Immature natural killer cell (primary cell): ENCODE results near the gene ANKMY1. TPM values are rescaled to one million over a fixed set of nuclear protein-coding genes. Genes with fewer than 3 reads are reported as not detected.
A peak's percentile ranks its signal among the peaks of the same experiment; 100 is the strongest.

Experiments used
- DNase-seq, 3 donors: peaks; one replicate each; pipeline ENCODE4 v3.0.0; 2022; ENCODE audit warnings: mixed read lengths in 1 of 3
- H3K27ac Mint-ChIP-seq, 6 donors: one replicate each; pipeline ENCODE4 v1.8.0; 2020; ENCODE audit warnings: mixed read lengths in 6 of 6, mild to moderate bottlenecking in 5 of 6, inconsistent platforms in 4 of 6, moderate library complexity in 3 of 6
- H3K27me3 Mint-ChIP-seq, 3 donors: one replicate each; pipeline ENCODE4 v1.8.0; 2020 to 2021; ENCODE audit warnings: low read depth in 3 of 3, mild to moderate bottlenecking in 3 of 3, mixed read lengths in 3 of 3, moderate library complexity in 3 of 3, inconsistent platforms in 1 of 3
- H3K36me3 Mint-ChIP-seq, 3 donors: one replicate each; pipeline ENCODE4 v1.8.0; 2020; ENCODE audit warnings: mixed read lengths in 3 of 3, inconsistent platforms in 2 of 3, mild to moderate bottlenecking in 2 of 3
- H3K4me1 Mint-ChIP-seq, 2 donors: one replicate each; pipeline ENCODE4 v1.8.0; 2020; ENCODE audit warnings: inconsistent platforms in 2 of 2, mild to moderate bottlenecking in 2 of 2, mixed read lengths in 2 of 2, moderate library complexity in 1 of 2
- H3K4me3 Mint-ChIP-seq, 5 donors: one replicate each; pipeline ENCODE4 v1.8.0; 2020; ENCODE audit warnings: mild to moderate bottlenecking in 5 of 5, mixed read lengths in 5 of 5, inconsistent platforms in 3 of 5, moderate library complexity in 3 of 5
- H3K9me3 Mint-ChIP-seq, 6 donors: one replicate each; pipeline ENCODE4 v1.8.0; 2020; ENCODE audit warnings: mild to moderate bottlenecking in 6 of 6, mixed read lengths in 6 of 6, inconsistent platforms in 4 of 6, moderate library complexity in 3 of 6
- polyA plus RNA-seq, 3 donors: library from polyadenylated mRNA; unstranded; fragments of 300-500 nt; fragmentation: Illumina TruSeq; gene quantifications; one replicate each; pipeline ENCODE4 v1.2.3, GENCODE V29; 2021

Gene ANKMY1, protein sequence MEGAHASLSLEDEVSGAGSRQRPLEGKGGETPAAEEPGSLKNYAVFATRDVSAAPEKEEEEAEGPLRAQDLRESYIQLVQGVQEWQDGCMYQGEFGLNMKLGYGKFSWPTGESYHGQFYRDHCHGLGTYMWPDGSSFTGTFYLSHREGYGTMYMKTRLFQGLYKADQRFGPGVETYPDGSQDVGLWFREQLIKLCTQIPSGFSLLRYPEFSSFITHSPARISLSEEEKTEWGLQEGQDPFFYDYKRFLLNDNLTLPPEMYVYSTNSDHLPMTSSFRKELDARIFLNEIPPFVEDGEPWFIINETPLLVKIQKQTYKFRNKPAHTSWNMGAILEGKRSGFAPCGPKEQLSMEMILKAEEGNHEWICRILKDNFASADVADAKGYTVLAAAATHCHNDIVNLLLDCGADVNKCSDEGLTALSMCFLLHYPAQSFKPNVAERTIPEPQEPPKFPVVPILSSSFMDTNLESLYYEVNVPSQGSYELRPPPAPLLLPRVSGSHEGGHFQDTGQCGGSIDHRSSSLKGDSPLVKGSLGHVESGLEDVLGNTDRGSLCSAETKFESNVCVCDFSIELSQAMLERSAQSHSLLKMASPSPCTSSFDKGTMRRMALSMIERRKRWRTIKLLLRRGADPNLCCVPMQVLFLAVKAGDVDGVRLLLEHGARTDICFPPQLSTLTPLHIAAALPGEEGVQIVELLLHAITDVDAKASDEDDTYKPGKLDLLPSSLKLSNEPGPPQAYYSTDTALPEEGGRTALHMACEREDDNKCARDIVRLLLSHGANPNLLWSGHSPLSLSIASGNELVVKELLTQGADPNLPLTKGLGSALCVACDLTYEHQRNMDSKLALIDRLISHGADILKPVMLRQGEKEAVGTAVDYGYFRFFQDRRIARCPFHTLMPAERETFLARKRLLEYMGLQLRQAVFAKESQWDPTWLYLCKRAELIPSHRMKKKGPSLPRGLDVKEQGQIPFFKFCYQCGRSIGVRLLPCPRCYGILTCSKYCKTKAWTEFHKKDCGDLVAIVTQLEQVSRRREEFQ
- polyA plus RNA-seq: 10 to 100 TPM in 1 of 3 donors, 1 to 10 TPM in 2; 5.6 to 12.4 (median 7.3) TPM

DNA sequence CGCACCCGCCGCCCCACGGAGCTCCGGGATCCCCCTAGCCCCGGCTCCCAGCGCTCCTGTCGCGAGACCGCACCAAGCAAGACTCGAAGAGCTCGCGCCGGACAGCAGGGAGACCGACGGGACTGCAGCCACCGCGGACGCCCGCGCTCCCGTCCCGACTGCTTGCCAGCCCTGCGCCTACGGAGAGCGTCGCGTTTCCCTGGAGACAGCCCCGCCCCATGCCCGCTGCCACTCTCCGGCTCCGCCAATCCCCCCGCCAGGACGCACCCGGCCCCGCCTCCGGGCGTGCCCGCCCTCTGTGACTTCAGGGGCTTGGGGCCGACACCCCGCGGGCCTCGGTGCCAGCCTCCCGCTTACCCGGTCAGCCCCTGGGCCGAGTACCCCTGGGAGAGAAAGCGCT is at the start of gene ANKMY1:
Gene ANKMY1 (minus strand): TSS at position 181 of the 400 bp plus-strand sequence. CDS start 653 bp downstream, outside the sequence.
- Mint-ChIP-seq H3K27ac (peak within 1 kb of the TSS in 5 of 6 donors; percentile 76 to 95 (median 93)), H3K9me3 (no peaks in the 10 kb centered on the region), H3K4me1 (peaks cover 50 to 53% of the 10 kb centered on the region in 2 donors), H3K36me3 (peaks cover 0 to 5% (median 0%) of the 10 kb centered on the region in 3 donors), H3K27me3 (peaks cover 5 to 9% (median 9%) of the 10 kb centered on the region in 3 donors), H3K4me3 (peak within 1 kb of the TSS; percentile 78 to 89 (median 83))
- DNase-seq: peak; percentile 48 to 58 (median 52)

DNA sequence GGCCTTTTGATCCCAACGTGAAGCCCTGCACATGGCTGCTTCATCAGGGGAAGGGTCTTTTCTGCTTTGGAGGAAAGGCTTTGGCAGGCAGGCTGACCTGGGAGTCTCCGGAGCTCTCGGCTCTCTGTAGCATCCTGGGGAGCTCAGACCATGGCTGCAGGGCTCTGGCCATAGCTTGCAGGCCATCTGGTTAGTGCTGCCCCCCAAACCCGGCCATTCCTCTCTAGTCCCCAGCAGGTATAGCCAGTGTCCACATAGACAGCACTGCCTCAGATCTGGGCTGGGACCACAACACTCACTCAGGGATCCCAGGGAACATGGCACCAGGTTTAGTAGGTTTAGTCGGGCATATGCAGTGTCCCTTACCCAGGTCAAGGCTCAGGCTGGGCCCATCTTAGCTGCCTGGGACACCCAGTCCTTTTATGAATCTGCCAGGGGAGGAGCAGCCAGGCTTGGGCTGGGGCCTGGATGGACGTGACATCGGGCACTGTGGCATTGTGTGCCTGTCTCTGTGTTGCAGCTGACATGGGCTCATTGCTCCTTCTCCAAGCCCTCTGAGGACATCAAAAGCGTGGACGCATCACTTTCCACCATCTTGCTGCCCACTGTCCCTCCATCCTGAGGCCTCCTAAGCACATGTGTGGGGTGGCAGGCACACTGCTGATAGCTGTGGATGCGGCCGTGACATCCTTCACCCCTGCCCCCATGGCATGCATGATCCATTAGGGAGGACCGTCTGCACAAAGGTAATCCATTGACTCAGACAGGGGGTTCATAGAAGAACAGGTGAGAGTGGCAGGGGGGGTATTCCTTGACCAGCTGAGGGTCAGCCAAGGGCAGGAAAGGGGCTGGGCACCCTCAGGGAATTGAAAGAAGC is 48.3 kb upstream of the ANKMY1 start:
- peaks cover 2 to 15% of the 10 kb centered on the region in 2 donors for H3K4me1 Mint-ChIP-seq
- no peak overlapping the region for H3K4me3 Mint-ChIP-seq
- H3K27ac Mint-ChIP-seq: peak overlapping the region in 2 of 6 donors; percentile 14 to 15
- H3K36me3 Mint-ChIP-seq: peaks cover 0 to under 1% (median 0%) of the 10 kb centered on the region in 3 donors
- no peak for DNase-seq
- peaks cover 0 to 1% (median 0%) of the 10 kb centered on the region in 3 donors for H3K27me3 Mint-ChIP-seq
- no peaks in the 10 kb centered on the region for H3K9me3 Mint-ChIP-seq

DNA sequence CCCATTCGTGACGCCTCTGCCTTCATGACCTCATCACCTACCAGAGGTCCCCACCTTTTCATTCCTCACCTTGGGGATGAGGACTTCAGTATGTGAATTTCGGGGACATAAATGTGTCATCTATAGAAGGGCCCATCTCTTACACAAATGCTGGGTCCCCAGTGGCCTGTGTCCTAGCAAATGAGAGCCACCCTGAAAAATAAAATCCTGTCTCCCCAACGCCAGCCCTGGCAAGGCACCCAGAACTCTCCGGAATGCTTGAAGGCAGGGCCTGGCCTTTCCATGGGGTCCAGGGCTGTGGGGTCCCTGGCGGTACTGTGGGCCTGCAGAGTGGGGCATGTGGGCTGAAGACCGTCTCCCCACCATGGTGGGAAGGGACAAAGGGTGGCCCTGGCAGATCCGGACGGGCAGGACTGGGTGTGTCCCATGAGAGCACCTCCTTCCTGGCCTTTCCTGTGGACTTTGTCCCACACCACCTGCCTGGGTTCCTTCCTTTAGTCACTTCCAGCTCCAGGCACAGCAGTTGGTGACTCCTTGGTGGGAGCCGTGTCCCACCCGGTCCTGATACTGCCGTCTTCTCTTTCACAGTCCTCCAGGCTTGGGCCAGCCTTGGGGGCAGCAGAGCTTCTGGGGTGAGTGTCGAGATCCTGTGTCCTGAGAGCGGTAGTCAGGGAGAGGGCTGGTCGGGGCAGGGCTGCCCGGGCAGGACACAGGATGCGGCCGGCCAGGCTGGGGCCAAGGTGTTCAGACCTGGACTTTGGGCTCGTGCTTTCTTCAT is 47.3 kb upstream of the ANKMY1 start:
- no peaks in the 10 kb centered on the region for H3K36me3 Mint-ChIP-seq
- no peak for DNase-seq
- peaks cover 0 to 1% (median 0%) of the 10 kb centered on the region in 3 donors for H3K27me3 Mint-ChIP-seq
- H3K27ac Mint-ChIP-seq: peak overlapping the region in 4 of 6 donors; percentile 21 to 74 (median 28)
- H3K4me1 Mint-ChIP-seq: peaks cover 2 to 15% of the 10 kb centered on the region in 2 donors
- no peaks in the 10 kb centered on the region for H3K9me3 Mint-ChIP-seq
- no peak overlapping the region for H3K4me3 Mint-ChIP-seq

DNA sequence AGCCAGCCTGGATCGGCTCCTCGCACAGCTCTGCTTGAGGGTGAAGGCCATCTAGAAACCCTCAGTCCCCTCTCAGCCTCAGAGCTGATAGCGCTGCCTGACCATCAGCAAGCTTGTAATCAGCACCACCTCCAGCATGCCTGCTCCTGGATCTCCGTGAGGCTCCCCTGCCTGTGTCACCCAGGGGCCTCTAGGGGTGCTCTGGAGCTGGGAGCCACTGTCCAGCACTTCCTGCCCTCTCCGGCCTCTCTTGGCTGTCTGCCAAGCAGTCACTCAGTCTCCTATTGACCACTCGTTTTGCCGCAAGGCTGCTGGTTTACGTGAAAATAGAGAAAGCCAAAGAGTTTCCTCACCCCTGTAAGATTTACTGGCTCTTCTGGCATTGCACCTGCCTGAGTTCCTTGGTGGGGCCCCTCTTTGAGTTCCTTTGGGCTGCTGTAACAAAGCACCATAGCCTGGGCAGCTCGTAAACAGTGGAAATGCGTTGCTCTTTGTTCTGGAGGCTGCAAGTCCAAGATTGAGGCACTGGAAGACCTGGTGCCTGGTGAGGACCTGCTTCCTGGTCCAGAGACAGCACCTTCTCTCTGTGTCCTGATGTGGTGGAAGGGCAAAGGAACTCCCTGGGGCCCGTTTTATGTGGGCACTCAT is 46.6 kb upstream of the ANKMY1 start:
- Mint-ChIP-seq H3K4me3 (no peak overlapping the region), H3K4me1 (peaks cover 2 to 15% of the 10 kb centered on the region in 2 donors), H3K9me3 (no peaks in the 10 kb centered on the region), H3K36me3 (no peaks in the 10 kb centered on the region), H3K27me3 (peaks cover 0 to 2% (median 0%) of the 10 kb centered on the region in 3 donors), H3K27ac (peak overlapping the region in 4 of 6 donors; percentile 21 to 74 (median 28))
- DNase-seq: no peak

DNA sequence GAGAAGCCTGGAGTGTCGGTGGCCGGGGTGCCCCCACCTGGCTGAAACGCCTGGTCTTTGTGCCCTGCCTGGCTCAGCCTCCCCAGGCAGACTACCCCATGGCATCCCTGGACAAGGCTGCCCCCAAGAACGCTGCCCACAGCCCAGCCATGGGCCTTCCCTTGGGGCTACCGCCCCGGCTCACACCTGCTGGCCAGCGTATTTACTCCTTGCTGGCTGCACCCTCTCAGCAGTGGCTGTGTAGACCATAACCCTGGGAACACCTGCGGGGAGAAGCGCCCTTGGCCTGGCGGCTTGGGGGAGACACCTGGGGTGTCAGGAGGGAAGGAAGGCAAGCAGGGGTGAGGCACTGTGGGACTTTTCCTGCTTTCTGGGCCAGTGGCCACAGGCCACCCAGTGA is 46.1 kb upstream of the ANKMY1 start:
- Mint-ChIP-seq H3K4me3 (no peak overlapping the region), H3K36me3 (no peaks in the 10 kb centered on the region), H3K27me3 (peaks cover 0 to 2% (median 0%) of the 10 kb centered on the region in 3 donors), H3K9me3 (no peaks in the 10 kb centered on the region), H3K4me1 (peaks cover 2 to 9% of the 10 kb centered on the region in 2 donors), H3K27ac (no peak overlapping the region)
- DNase-seq: no peak

DNA sequence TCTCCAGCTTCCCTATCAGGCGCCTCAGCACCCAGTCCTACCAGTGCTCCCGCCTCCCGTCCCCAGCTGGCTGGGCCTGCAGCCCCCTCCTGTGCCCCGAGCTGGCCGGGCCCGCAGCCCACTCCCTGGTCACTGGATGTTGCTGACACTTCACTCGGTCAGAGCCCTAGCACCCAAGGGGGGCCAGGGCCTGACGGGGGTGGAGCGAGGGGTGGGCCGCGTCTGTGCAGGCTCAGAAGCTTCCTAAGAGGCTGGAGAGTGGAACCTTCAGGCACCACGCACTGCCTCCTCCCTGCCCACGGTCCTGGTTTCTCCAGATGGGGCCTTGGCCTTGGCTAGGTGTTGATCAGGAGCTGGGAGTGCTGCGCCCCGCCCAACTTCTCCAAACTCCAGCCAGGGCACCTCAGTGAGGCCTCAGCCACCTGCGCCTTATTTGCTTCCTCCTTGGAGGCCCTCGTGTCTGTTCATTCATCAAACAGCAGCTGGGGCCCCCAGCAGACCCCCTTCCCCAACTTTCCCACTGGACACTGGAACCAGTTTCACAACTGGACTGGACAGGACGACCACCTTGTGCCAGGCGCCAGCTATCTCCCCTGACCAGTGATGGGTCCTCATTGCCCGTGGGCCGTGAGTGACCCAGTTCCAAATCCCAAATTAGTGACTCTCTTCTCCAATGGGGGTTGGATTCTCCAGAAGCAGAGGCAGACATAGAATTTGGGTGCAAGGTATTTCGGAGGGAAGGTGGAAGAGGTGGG is 45.5 kb upstream of the ANKMY1 start:
- H3K4me3 Mint-ChIP-seq: no peak overlapping the region
- DNase-seq: no peak
- no peak overlapping the region for H3K27ac Mint-ChIP-seq
- no peaks in the 10 kb centered on the region for H3K9me3 Mint-ChIP-seq
- H3K27me3 Mint-ChIP-seq: peaks cover 0 to 2% (median 0%) of the 10 kb centered on the region in 3 donors
- peaks cover 2 to 7% of the 10 kb centered on the region in 2 donors for H3K4me1 Mint-ChIP-seq
- H3K36me3 Mint-ChIP-seq: no peaks in the 10 kb centered on the region

DNA sequence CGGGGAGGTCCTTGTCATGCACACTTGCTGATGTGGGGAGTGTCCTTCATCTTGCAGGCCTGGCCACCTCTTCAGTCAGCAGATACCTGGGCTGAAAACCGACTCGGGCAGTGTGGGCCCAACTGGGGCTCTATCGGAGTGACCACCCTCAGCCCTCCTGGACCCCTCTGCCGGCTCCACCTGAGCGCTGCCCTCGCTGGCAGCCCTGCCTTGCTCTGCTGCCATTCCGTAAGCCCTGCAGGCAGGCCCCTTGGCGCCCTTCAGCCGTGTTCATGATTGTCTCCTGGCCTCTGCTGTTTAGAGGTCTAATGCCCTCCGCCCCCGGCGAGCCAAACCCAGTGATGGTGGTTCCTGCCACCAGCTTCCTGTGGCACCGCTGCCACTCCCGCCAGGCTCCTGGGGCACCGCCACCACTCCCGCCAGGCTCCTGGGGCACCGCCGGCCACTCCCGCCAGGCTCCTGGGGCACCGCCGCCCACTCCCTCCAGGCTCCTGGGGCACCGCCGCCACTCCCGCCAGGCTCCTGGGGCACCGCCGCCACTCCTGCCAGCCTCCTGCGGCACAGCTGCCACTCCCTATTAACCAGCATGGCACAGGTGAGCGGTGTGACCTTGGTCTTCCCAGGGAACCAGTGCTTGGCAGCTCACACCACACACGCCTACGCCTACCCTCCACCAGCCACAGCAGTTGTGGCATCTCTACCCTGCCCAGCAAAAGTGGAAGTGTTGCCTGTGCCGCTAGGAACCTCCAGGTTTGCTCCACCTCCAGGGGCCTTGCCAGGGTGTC is 44.7 kb upstream of the ANKMY1 start:
- peaks cover 2 to 7% of the 10 kb centered on the region in 2 donors for H3K4me1 Mint-ChIP-seq
- no peak overlapping the region for H3K4me3 Mint-ChIP-seq
- no peaks in the 10 kb centered on the region for H3K36me3 Mint-ChIP-seq
- no peak for DNase-seq
- H3K9me3 Mint-ChIP-seq: no peaks in the 10 kb centered on the region
- H3K27me3 Mint-ChIP-seq: peaks cover 0 to 2% (median 0%) of the 10 kb centered on the region in 3 donors
- H3K27ac Mint-ChIP-seq: no peak overlapping the region

DNA sequence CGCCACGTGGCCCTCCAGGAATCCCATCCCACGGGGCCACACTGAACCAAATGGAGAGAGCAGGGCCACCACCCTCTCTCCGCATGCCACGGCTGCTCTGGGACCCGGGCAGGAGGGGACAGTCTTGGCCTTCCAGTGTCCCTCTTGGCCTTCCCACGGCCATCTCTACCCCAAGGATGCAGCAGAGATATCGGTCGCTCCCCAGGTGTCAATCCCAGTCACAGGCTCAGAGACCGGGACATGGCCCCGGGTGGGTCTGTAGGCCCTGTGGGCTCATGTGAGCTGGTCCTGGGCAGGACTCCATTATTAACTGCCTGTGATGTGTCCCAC is 44.0 kb upstream of the ANKMY1 start:
- no peaks in the 10 kb centered on the region for H3K9me3 Mint-ChIP-seq
- DNase-seq: no peak
- H3K4me1 Mint-ChIP-seq: peaks cover 2 to 7% of the 10 kb centered on the region in 2 donors
- H3K27ac Mint-ChIP-seq: no peak overlapping the region
- H3K4me3 Mint-ChIP-seq: no peak overlapping the region
- peaks cover 0 to 2% (median 0%) of the 10 kb centered on the region in 3 donors for H3K27me3 Mint-ChIP-seq
- no peaks in the 10 kb centered on the region for H3K36me3 Mint-ChIP-seq

DNA sequence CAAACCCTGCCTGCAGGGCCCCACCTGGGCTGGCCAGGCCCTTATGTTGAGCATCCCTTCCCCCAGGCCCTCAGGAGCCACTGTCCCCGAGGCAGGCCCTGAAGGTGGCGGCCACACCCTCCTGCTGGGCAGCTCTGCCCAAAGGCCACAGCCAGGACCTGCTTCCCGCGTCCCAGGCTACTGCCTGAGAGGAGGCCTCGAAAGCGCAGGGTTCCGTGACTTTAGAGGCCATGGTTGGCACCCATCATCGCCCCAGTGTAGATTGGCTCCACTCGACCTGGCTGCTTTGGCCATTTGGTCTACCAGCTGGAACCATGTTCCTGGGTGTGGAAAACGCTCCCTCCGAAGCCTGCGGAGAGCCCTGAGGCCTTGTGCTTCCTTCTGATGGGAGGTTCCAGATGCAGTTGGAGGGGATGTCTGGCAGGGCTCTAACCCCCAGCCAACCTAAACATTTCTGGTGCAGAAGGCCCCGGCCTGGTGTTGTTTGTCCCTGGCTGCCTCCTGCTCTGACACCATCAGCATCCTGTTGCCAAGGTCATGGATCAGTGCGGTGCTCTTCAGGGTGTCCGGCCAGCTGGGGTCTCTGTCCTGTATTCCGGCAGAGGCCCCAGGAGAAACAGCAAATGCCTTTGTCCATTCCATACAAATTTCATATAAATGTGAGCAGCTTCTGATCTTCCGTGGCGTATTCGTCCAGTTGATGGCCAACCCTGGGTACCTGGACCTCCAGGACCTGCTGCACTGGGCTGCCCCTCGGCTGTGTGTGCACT is 43.5 kb upstream of the ANKMY1 start:
- no peaks in the 10 kb centered on the region for H3K9me3 Mint-ChIP-seq
- H3K27ac Mint-ChIP-seq: no peak overlapping the region
- no peak overlapping the region for H3K4me3 Mint-ChIP-seq
- H3K4me1 Mint-ChIP-seq: peaks cover 2 to 7% of the 10 kb centered on the region in 2 donors
- no peaks in the 10 kb centered on the region for H3K36me3 Mint-ChIP-seq
- peaks cover 0 to 1% (median 0%) of the 10 kb centered on the region in 3 donors for H3K27me3 Mint-ChIP-seq
- DNase-seq: no peak

DNA sequence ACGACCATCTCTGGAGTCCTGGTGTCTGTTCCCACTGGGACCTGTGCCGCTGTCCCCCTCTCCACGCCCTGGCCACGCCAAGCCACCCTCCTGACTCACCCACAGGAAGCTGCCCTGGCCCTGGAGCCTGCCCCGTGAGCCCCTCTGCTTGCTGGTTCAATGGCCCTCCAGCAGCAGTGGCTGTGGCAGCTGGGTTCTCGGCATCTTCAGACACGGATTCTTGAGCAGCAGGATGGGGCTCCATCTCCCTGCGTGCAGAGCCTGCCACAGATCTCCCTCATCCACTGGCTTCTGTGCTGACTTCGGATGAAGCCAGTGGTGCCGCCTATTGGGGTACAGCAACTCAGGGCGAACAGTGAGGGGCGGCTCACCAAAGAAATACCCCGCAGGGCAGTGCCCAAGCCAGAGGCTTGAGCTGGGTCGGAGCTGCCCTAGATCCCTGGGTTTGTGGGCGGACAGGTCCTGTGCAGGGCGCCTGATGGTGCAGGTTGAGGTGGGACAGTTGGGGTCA is 42.7 kb upstream of the ANKMY1 start:
- Mint-ChIP-seq H3K4me3 (no peak overlapping the region), H3K36me3 (no peaks in the 10 kb centered on the region), H3K9me3 (no peaks in the 10 kb centered on the region), H3K4me1 (peaks cover 2 to 7% of the 10 kb centered on the region in 2 donors), H3K27me3 (peaks cover 0 to 1% (median 0%) of the 10 kb centered on the region in 3 donors), H3K27ac (no peak overlapping the region)
- no peak for DNase-seq
